Endothelial cell of umbilical vein (primary cell): ENCODE results near the gene SDC1.

Experiments used
- POLR2A ChIP-seq: IDR thresholded peaks from 2 replicates; pipeline ENCODE4 v1.6.1; 2012; ENCODE audit warnings: low read depth, mild to moderate bottlenecking, control low read depth, low read length
- POLR2AphosphoS5 ChIP-seq: IDR thresholded peaks from 2 replicates; pipeline ENCODE4 v1.6.1; 2012; ENCODE audit warnings: low read depth, mild to moderate bottlenecking, control low read depth, low read length, moderate library complexity; ENCODE audit not compliant: insufficient read depth
- TF ChIP-seq, protein P1 (sequence below), 2 donors: IDR thresholded peaks; 1 replicate in 1 of 2; 2 replicates in 1 of 2; pipeline ENCODE4 v1.5.1; 2011; ENCODE audit warnings: low read length in 2 of 2, mild to moderate bottlenecking in 2 of 2, moderate library complexity in 2 of 2, control low read depth in 1 of 2, inconsistent platforms in 1 of 2, low read depth in 1 of 2; ENCODE audit not compliant: insufficient read depth in 1 of 2; ENCODE audit errors: extremely low read depth in 1 of 2

DNA sequence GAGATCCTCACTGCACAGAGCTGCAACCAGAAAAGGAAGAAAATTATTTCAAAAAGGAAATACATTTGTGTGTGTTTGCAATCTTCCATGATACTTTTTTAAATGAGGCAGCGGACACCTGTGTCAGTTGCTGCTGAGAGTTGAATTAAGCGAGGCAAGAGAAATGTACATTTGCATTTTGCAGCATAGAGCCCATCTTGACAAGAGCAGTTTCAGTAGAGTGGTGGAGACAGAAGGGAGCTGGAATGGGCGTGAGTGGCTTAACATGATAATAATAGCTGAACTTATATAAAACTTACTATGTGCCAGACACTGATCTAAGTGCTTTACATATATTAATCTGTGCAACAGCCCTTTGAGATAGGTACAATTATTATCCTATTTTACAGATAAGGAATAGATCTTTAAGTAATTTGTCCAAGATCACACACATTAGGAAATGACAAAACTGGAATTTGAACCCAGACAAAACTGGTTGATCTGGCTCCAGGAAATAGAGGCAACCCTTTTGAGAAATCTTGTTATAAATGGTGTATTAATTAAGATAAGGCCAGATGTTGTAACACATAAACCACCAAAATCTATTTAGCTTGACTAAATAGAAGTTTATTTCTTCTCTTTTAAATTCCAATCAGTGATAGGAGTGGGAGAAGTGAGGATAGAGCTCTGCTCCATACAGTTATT lies 68.7 kb downstream of the SDC1 start:
- TF ChIP-seq POLR2AphosphoS5: no peak
- TF ChIP-seq, protein P1, sequence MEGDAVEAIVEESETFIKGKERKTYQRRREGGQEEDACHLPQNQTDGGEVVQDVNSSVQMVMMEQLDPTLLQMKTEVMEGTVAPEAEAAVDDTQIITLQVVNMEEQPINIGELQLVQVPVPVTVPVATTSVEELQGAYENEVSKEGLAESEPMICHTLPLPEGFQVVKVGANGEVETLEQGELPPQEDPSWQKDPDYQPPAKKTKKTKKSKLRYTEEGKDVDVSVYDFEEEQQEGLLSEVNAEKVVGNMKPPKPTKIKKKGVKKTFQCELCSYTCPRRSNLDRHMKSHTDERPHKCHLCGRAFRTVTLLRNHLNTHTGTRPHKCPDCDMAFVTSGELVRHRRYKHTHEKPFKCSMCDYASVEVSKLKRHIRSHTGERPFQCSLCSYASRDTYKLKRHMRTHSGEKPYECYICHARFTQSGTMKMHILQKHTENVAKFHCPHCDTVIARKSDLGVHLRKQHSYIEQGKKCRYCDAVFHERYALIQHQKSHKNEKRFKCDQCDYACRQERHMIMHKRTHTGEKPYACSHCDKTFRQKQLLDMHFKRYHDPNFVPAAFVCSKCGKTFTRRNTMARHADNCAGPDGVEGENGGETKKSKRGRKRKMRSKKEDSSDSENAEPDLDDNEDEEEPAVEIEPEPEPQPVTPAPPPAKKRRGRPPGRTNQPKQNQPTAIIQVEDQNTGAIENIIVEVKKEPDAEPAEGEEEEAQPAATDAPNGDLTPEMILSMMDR (IDR thresholded peaks at IDR 0.05; ENCODE audit: extremely low read depth in 1 of 2, insufficient read depth in 1 of 2, low read depth in 1 of 2, low read length in 2 of 2): no peak
- TF ChIP-seq POLR2A: no peak
